IPS-11a (cell line): Measurements from ENCODE around the gene VAPA.

Experiments
- H3K4me3 ChIP-seq: one replicate; pipeline ENCODE4 v1.5.1; 2013; ENCODE audit warnings: low read depth, low read length, control low read depth

The VAPA gene

DNA sequence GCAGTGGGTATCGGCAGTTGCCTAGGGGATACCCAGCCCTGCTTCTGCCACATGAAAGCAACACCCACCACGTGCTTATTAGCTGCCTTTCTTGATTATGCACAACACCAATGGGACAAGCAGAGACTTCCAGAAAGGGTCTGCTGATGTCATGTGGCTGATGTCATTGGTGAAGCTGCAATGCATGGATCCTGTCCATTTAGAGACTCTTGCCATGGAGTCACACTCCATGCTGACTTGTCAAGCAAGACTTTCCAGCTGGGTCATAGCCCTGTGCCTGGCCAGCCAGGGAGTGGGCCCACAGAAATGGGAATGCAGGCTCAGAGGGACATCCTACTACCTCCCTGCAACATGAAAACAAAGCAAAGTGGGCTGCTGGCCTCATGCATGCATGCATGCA lies 81.8 kb downstream of the VAPA start:
- no peak overlapping the region for H3K4me3 ChIP-seq

DNA sequence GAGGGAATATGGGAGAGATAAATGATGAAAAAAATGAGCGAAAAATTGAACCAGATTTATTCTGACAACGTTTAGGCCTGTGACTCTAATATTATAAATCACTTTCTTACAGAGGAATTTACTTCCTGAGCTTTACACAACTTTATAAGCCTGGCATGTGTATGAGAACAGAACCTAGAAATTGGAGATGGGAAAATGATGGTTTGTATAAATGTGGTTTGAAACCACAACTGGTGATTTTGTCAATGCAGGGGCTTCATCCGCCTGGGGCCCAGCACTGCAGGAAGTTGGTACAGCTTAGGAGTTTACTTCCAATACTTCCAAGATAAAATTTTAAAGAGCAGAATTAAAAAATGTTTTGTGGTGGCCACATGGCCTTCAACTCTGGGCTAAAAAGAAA lies 82.3 kb downstream of the VAPA start:
- no peak overlapping the region for H3K4me3 ChIP-seq

DNA sequence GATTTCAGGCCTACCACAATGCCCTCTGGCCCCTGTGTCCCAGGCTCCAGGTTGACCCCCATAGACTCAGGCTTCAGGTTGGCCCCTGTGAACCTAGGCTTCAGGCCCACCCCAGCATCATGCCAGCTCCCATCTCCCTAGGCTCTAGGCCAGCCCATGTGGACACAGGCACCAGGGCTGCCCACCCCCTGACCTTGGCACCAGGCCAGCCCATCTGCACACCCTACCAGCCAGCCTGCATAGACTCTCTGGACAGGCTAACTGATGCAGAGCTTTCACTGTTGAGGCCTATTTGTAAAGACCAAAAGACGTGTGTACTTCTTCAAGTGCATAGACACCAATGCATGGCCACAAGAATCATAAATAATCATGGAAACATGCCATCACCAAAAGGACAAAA lies 83.9 kb downstream of the VAPA start:
- no peak overlapping the region for H3K4me3 ChIP-seq

DNA sequence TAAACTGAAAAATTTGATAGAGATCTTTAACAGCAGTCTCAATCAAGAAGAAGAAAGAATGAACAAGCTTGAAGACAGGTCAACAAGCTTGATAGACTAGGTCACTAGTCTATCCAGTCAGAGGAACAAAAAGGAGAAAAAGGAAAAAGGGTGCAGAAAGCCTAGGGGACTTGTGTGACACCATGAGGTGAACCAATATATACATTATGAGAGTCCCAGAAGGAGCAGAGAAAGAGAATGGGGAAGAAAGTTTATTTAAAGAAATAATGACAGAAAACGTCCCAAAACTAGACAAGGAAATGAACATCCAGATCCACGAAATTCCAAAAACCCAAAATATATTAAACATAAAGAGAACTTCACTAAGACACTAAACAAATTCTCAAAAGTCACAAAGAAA lies 84.5 kb downstream of the VAPA start:
- H3K4me3 ChIP-seq = no peak overlapping the region

DNA sequence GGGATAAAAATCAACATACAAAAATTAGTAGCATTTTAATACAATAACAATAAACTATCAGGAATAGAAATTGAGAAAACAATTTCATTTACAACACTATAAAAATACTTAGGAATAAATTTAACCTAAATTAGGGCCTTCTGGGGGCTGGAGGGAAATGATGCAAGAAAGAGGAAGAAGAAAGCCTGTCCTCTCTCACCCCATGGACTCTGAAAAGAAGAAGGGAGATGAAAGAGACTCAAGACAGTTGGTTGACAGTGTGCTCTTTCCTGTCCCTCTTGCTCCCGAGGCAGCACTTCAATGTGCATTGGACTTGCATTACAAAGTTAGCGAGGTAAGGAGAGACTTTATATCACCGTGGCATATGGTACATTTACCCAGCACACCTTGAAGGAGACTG lies 88.5 kb downstream of the VAPA start:
- H3K4me3 ChIP-seq = no peak overlapping the region

DNA sequence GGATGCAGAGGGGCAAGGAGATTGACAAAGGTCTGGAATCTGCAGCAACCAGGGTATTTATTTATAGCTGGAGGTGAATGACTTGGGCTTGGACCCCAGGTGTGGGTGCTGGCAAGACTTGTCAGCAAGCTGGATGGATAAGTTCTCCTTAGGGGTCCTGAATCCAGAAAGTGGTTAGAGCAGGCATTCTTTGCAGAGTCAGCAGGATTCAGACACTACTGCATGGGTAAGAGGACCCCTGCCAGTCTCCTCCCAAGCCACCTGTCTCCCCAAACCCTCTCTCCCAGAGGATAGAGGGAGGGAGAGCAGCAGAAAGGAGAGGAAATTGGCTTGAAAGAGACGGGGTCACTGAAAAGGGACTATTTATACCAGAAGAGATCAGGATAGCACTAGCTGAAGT lies 89.5 kb downstream of the VAPA start:
- no peak overlapping the region for H3K4me3 ChIP-seq

DNA sequence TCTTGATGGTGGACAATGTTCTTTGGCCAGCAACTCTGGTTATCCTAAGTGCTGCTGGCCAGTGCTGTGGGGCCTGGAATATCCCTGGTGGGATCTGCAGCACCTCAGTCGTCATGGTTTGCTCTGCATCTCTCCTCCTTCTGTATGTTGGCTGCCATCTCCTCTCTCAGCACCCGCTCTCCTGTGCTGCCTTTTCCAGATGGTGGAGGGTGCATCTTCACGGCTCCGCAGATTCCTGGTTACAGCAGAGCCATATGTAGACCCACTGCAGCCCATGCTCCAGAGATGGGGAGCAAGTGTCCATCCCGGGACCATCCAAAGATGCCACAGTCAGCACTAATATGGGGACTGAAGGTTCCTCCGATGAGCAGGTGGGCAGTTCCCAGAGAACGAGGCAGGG lies 90.0 kb downstream of the VAPA start:
- H3K4me3 ChIP-seq = no peak overlapping the region

DNA sequence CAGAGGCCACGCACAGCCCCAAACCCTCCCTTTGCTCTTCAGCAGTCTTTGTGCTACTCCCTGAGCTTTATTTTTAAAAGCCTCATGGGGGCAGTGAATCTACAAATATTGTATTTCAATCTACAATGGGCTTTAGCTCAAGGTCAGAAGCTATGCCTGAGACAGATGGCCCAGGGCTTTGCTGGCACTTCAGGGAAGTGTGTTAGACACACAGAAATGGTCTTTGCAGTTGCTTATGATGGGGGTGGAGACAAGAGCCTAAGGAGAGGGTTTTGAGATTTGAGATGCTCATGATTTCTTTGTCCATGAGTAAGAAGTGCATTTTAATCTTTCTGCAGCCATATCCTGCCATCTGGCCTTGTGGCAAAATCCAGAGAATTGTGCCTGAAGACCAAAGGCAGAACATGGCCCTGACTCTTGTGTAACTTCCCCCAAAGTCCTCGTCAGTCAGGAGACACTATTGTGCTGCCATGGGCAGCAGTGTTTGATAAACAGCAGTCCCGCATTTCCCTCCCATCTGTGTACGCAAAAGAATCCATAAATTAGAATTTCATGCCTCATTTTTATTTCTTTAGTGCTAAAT lies 92.6 kb downstream of the VAPA start:
- no peak overlapping the region for H3K4me3 ChIP-seq

DNA sequence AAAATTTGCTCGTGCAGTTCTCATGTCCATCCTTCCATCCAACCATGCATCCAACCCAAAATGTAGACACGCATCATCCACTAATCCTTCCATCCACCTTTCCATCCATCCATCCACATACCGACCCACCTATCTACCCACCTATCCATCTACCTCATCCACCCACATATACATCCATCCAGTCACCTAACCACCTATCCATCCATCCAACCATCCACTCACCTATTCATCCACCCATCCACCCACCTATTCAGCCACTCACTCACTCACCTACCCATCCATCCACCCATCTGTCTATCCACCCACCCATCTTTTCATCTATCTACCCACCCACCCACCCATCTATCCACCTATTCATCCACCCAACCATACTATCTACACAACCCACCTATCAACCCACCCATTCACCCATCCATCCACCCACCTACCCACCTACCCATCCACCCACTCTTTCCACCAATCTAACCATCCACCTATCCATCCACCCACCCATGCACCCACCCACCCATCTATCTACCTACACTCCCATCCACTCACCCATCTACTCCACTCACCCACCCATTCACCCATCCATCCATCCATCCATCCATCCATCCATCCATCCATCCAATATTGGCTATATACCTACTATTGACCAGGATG lies 94.3 kb downstream of the VAPA start:
- H3K4me3 ChIP-seq = no peak overlapping the region
